HepG2 (cell line): ENCODE measurements around the gene TGIF1. TPM values are rescaled to one million over a fixed set of nuclear protein-coding genes. Genes with fewer than 3 reads are reported as not detected.
A peak's percentile ranks its signal among the peaks of the same experiment; 100 is the strongest.

Experiments
- CEBPB ChIP-seq: IDR thresholded peaks from 2 replicates; pipeline ENCODE4 v1.6.1; 2011; ENCODE audit warnings: low read depth, low read length, improper control_type of control experiment, borderline replicate concordance
- CTCF ChIP-seq: sonication (generic); formaldehyde crosslinking; IDR thresholded peaks from 2 replicates; pipeline ENCODE4 v1.5.0; 2020; ENCODE audit warnings: mild to moderate bottlenecking, missing genetic modification reagents, moderate library complexity
- MIER3 ChIP-seq: IDR thresholded peaks from 2 replicates; pipeline ENCODE4 v1.6.1; 2016; ENCODE audit warnings: missing compliant biosample characterization, borderline replicate concordance
- MIXL1 ChIP-seq: IDR thresholded peaks from 2 replicates; pipeline ENCODE4 v1.6.1; 2016
- MTF1 ChIP-seq: sonication (generic); formaldehyde crosslinking; IDR thresholded peaks from 2 replicates; pipeline ENCODE4 v1.5.0; 2020; ENCODE audit warnings: missing genetic modification reagents
- PAXIP1 ChIP-seq: sonication (generic); formaldehyde crosslinking; conservative IDR thresholded peaks from 2 replicates; pipeline ENCODE4 v1.4.0; 2020; ENCODE audit warnings: mild to moderate bottlenecking, missing genetic modification reagents, moderate library complexity
- RNF2 ChIP-seq: fragments of 450-650 bp; conservative IDR thresholded peaks from 2 replicates; pipeline ENCODE4 v1.6.1; 2016; ENCODE audit warnings: low read depth
- TEAD3 ChIP-seq: optimal IDR thresholded peaks from 2 replicates; pipeline ENCODE3; 2016; ENCODE audit warnings: borderline replicate concordance
- ZNF138 ChIP-seq: sonication (generic); formaldehyde crosslinking; IDR thresholded peaks from 2 replicates; pipeline ENCODE4 v1.5.0; 2020; ENCODE audit warnings: mild to moderate bottlenecking, low read depth, missing genetic modification reagents
- ZNF350 ChIP-seq: sonication (generic); formaldehyde crosslinking; IDR thresholded peaks from 2 replicates; pipeline ENCODE4 v1.4.0; 2020; ENCODE audit warnings: mild to moderate bottlenecking, low read depth, missing genetic modification reagents, borderline replicate concordance
- ZNF432 ChIP-seq: sonication (generic); formaldehyde crosslinking; IDR thresholded peaks from 2 replicates; pipeline ENCODE4 v1.5.0; 2020; ENCODE audit warnings: missing genetic modification reagents, mild to moderate bottlenecking, borderline replicate concordance
- ZNF446 ChIP-seq: sonication (generic); formaldehyde crosslinking; IDR thresholded peaks from 2 replicates; pipeline ENCODE4 v1.5.0; 2020; ENCODE audit warnings: mild to moderate bottlenecking, missing genetic modification reagents
- ZNF513 ChIP-seq: sonication (generic); formaldehyde crosslinking; conservative IDR thresholded peaks from 2 replicates; pipeline ENCODE4 v1.5.0; 2020; ENCODE audit warnings: missing genetic modification reagents
- polyA plus RNA-seq, 8 experiments: library from polyadenylated mRNA; depleted of rRNA in 3 of 8; stranded (reverse) in 7 of 8; unstranded in 1 of 8; fragments of >200 nt; fragmentation: Illumina TruSeq in 4 of 8; extraction: Trizol in 4 of 8; gene quantifications; 2 replicates each; pipeline versions ENCODE4 v1.2.1 to v1.2.3, GENCODE V29; 2011 to 2016; ENCODE audit warnings: low read depth in 4 of 8, missing spikeins in 1 of 8, mixed read lengths in 1 of 8; ENCODE audit not compliant: insufficient read depth in 1 of 8
- total RNA-seq, 5 experiments: library from RNA; depleted of rRNA; stranded (reverse); fragments of >200 nt; fragmentation: Illumina TruSeq; extraction: Trizol; gene quantifications; 2 replicates each; pipeline ENCODE4 v1.2.3, GENCODE V29; 2016; ENCODE audit warnings: low read depth in 1 of 5
- TF ChIP-seq, protein P1 (sequence below): sonication (generic); formaldehyde crosslinking; IDR thresholded peaks from 2 replicates; pipeline ENCODE4 v1.5.0; 2020; ENCODE audit warnings: mild to moderate bottlenecking, low read depth, missing genetic modification reagents, borderline replicate concordance
- TF ChIP-seq, protein P2 (sequence below): sonication (generic); formaldehyde crosslinking; IDR thresholded peaks from one replicate; pipeline ENCODE4 v1.5.1; 2020; ENCODE audit warnings: mild to moderate bottlenecking, missing genetic modification reagents; ENCODE audit errors: not compliant biosample characterization

TGIF1 gene
- total and polyA plus RNA-seq, 2 of the 13 experiments (the other 11 are each of a cell fraction or from before 2014, with no cell fraction given) = 50.0 to 76.1 TPM

- TF ChIP-seq PAXIP1 (CRISPR knock-in tag) (no peak), ZNF350 (no peak), MTF1 (CRISPR knock-in tag) (no peak), ZNF513 (no peak), ZNF138 (CRISPR knock-in tag) (no peak), MIXL1 (no peak), ZNF432 (CRISPR knock-in tag) (no peak), CEBPB (peak; percentile 4; the same call in 1 of the 2 replicates), TEAD3 (CRISPR knock-in tag) (peak; percentile 36), RNF2 (0 out of 2 replicates have a peak, but pooled peaks have one; percentile 64), MIER3 (no peak), CTCF (CRISPR knock-in tag) (peak; percentile 59), ZNF446 (no peak)
- TF ChIP-seq, protein P1, sequence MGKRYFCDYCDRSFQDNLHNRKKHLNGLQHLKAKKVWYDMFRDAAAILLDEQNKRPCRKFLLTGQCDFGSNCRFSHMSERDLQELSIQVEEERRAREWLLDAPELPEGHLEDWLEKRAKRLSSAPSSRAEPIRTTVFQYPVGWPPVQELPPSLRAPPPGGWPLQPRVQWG (CRISPR knock-in tag) = no peak
- TF ChIP-seq, protein P2, sequence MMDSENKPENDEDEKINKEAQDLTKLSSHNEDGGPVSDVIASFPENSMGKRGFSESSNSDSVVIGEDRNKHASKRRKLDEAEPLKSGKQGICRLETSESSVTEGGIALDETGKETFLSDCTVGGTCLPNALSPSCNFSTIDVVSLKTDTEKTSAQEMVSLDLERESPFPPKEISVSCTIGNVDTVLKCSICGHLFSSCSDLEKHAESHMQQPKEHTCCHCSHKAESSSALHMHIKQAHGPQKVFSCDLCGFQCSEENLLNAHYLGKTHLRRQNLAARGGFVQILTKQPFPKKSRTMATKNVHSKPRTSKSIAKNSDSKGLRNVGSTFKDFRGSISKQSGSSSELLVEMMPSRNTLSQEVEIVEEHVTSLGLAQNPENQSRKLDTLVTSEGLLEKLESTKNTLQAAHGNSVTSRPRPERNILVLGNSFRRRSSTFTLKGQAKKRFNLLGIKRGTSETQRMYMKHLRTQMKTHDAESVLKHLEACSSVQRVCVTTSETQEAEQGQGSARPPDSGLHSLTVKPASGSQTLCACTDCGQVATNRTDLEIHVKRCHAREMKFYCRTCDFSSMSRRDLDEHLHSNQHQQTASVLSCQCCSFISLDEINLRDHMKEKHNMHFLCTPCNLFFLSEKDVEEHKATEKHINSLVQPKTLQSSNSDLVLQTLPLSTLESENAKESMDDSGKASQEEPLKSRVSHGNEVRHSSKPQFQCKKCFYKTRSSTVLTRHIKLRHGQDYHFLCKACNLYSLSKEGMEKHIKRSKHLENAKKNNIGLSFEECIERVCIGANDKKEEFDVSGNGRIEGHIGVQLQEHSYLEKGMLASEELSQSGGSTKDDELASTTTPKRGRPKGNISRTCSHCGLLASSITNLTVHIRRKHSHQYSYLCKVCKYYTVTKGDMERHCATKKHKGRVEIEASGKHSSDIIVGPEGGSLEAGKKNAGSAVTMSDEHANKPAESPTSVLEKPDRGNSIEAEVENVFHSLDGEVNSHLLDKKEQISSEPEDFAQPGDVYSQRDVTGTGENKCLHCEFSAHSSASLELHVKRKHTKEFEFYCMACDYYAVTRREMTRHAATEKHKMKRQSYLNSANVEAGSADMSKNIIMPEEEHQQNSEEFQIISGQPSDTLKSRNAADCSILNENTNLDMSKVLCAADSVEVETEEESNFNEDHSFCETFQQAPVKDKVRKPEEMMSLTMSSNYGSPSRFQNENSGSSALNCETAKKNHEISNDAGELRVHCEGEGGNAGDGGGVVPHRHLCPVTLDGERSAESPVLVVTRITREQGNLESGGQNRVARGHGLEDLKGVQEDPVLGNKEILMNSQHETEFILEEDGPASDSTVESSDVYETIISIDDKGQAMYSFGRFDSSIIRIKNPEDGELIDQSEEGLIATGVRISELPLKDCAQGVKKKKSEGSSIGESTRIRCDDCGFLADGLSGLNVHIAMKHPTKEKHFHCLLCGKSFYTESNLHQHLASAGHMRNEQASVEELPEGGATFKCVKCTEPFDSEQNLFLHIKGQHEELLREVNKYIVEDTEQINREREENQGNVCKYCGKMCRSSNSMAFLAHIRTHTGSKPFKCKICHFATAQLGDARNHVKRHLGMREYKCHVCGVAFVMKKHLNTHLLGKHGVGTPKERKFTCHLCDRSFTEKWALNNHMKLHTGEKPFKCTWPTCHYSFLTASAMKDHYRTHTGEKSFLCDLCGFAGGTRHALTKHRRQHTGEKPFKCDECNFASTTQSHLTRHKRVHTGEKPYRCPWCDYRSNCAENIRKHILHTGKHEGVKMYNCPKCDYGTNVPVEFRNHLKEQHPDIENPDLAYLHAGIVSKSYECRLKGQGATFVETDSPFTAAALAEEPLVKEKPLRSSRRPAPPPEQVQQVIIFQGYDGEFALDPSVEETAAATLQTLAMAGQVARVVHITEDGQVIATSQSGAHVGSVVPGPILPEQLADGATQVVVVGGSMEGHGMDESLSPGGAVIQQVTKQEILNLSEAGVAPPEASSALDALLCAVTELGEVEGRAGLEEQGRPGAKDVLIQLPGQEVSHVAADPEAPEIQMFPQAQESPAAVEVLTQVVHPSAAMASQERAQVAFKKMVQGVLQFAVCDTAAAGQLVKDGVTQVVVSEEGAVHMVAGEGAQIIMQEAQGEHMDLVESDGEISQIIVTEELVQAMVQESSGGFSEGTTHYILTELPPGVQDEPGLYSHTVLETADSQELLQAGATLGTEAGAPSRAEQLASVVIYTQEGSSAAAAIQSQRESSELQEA (CRISPR knock-in tag) = no peak
Measured at GRCh38 chr18:3441290-3441689, 8.7 kb upstream of the TGIF1 start (continued).
